Activated T-cell treated with anti-CD3 and anti-CD28 coated beads, Interleukin-2, amount 50 U/mL, for 24 hours (primary cell): ENCODE results near the gene RALB.

Experiments
- DNase-seq: peaks from one replicate; pipeline ENCODE4 v3.0.0-alpha.2; 2020
- H3K27ac Mint-ChIP-seq: 2 replicates; pipeline ENCODE4 v1.8.0; 2020; ENCODE audit warnings: mild to moderate bottlenecking, mixed read lengths
- H3K27me3 Mint-ChIP-seq: 2 replicates; pipeline ENCODE4 v1.8.0; 2020; ENCODE audit warnings: mixed read lengths
- H3K36me3 Mint-ChIP-seq: 2 replicates; pipeline ENCODE4 v1.8.0; 2020; ENCODE audit warnings: low read depth, mixed read lengths
- H3K4me1 Mint-ChIP-seq: 2 replicates; pipeline ENCODE4 v1.8.0; 2020; ENCODE audit warnings: low read depth, mixed read lengths
- H3K4me3 Mint-ChIP-seq: 2 replicates; pipeline ENCODE4 v1.8.0; 2020; ENCODE audit warnings: mild to moderate bottlenecking, moderate library complexity, mixed read lengths
- H3K9me3 Mint-ChIP-seq: 2 replicates; pipeline ENCODE4 v1.8.0; 2020; ENCODE audit warnings: mixed read lengths

The RALB gene

GRCh38 chr2:120252225-120253020 lies at the start of gene RALB:
TSS of gene RALB (plus strand) at chr2:120252852. CDS start at chr2:120278665, 25,813 bp downstream.
- H3K9me3 Mint-ChIP-seq, result no peaks in the 10 kb centered on the region
- H3K4me1 Mint-ChIP-seq, result peaks cover 48% of the 10 kb centered on the region
- H3K4me3 Mint-ChIP-seq, result peak within 1 kb of the TSS; percentile 98
- H3K36me3 Mint-ChIP-seq, result peaks cover 33% of the 10 kb centered on the region
- H3K27me3 Mint-ChIP-seq, result peaks cover 11% of the 10 kb centered on the region
- peak; percentile 99 for DNase-seq
- peak within 1 kb of the TSS; percentile 92 for H3K27ac Mint-ChIP-seq

DNA sequence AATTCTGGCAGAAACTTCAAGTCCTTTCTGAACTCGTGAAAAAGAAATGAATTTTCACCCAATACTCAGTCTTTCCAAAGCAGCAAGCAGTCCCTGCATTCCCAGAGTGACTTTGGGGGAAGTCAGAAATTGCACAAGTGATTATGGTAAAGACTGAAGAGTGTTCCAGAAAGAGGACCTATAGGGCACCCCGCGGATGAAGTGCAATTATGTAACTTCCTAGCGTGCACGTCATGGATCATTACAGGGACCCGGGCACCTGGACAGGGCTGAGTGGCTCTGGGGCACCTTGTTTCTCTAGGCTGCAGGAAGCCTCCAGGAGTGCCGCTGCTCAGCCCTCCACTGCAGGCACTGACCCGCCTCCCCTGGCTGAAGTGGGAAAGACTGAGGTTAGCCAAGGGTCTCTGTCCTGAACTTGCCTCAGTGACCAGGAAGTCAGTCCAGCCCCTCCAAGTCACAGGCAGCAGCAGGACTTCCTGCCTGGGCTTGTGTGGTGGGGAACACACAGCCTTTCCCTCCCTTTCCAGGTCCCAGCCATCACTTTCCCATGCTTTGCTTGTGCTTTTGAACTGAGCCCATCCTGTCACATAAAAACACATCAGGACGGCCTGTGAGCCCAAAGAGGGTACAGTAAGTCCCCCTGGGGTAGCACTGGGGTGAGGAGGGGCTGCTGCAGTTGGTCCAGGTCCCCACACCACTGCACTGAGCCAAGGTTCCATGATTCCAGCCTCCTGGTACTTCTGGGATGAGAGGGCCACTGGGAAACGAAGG lies 49.2 kb upstream of the RALB start:
- Mint-ChIP-seq H3K27me3 (no peaks in the 10 kb centered on the region), H3K36me3 (no peaks in the 10 kb centered on the region), H3K4me1 (no peaks in the 10 kb centered on the region), H3K9me3 (peaks cover 3% of the 10 kb centered on the region), H3K4me3 (no peak overlapping the region), H3K27ac (no peak overlapping the region)
- DNase-seq, result no peak

- Mint-ChIP-seq H3K27me3 (no peaks in the 10 kb centered on the region), H3K4me3 (no peak overlapping the region), H3K36me3 (no peaks in the 10 kb centered on the region), H3K9me3 (no peaks in the 10 kb centered on the region), H3K4me1 (no peaks in the 10 kb centered on the region), H3K27ac (no peak overlapping the region)
- no peak for DNase-seq
These were observed 48.6 kb upstream of the RALB start for GRCh38 chr2:120204022-120204405.

GRCh38 chr2:120204417-120204816 lies 48.2 kb upstream of the RALB start:
- H3K4me1 Mint-ChIP-seq, result peaks cover 1% of the 10 kb centered on the region
- no peaks in the 10 kb centered on the region for H3K27me3 Mint-ChIP-seq
- H3K4me3 Mint-ChIP-seq, result no peak overlapping the region
- H3K9me3 Mint-ChIP-seq, result no peaks in the 10 kb centered on the region
- no peak overlapping the region for H3K27ac Mint-ChIP-seq
- no peaks in the 10 kb centered on the region for H3K36me3 Mint-ChIP-seq
- DNase-seq, result no peak

DNA sequence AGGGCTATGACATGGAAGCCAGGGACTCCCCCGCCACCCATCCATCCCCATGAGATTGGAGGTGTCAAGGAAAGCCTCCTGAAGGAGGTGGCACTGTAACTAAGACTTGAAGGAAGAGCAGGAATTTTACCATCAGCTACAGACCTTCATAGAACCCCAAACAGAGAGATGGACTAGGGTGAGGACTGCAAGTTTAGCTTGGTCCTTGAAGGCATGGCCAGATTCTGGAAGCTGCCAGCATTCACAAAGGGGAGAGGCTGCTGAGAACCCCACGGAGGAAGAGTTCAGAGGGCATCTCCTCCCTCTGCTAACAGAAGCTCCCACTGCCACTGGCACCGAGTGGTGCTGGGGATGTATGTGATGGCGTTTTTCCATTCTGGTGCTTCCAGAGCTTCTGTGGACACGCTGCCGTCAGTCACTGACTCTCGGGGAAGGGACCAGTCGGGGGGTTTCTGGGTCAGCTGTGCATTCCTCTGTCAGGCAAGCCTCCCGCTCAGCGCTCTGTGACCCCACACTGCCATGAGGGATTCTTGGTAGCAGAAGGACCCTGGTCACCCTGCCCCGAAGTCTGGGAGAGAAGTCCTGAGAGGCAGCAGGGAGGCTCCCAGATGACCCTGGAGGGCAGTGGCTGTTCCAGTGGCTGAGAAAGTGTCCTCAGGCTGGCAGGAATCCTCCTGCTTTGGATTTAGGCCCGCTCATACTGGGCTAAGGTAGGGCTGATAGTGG lies 47.5 kb upstream of the RALB start:
- no peak overlapping the region for H3K27ac Mint-ChIP-seq
- no peaks in the 10 kb centered on the region for H3K9me3 Mint-ChIP-seq

GRCh38 chr2:120206022-120206581 lies 46.5 kb upstream of the RALB start:
- H3K27ac Mint-ChIP-seq, result no peak overlapping the region

More for the DNA sequence above, 47.5 kb upstream of the RALB start:
- H3K4me1 Mint-ChIP-seq, result peaks cover 2% of the 10 kb centered on the region
- DNase-seq, result no peak
- no peak overlapping the region for H3K4me3 Mint-ChIP-seq
- H3K36me3 Mint-ChIP-seq, result no peaks in the 10 kb centered on the region
- H3K27me3 Mint-ChIP-seq, result no peaks in the 10 kb centered on the region

GRCh38 chr2:120208381-120209353 lies 44.0 kb upstream of the RALB start:
- Mint-ChIP-seq H3K36me3 (no peaks in the 10 kb centered on the region), H3K9me3 (no peaks in the 10 kb centered on the region)

More at GRCh38 chr2:120206022-120206581, 46.5 kb upstream of the RALB start:
- Mint-ChIP-seq H3K9me3 (no peaks in the 10 kb centered on the region), H3K36me3 (no peaks in the 10 kb centered on the region), H3K4me1 (peaks cover 2% of the 10 kb centered on the region), H3K4me3 (no peak overlapping the region), H3K27me3 (no peaks in the 10 kb centered on the region)
- peak; percentile 70 for DNase-seq

GRCh38 chr2:120209427-120210269 lies 43.0 kb upstream of the RALB start:
- H3K36me3 Mint-ChIP-seq, result no peaks in the 10 kb centered on the region
- no peaks in the 10 kb centered on the region for H3K27me3 Mint-ChIP-seq
- no peak overlapping the region for H3K27ac Mint-ChIP-seq
- DNase-seq, result no peak
- H3K4me1 Mint-ChIP-seq, result peaks cover 5% of the 10 kb centered on the region
- H3K4me3 Mint-ChIP-seq, result no peak overlapping the region
- H3K9me3 Mint-ChIP-seq, result no peaks in the 10 kb centered on the region

More at GRCh38 chr2:120208381-120209353, 44.0 kb upstream of the RALB start:
- H3K4me3 Mint-ChIP-seq, result no peak overlapping the region
- no peak overlapping the region for H3K27ac Mint-ChIP-seq
- peaks cover 5% of the 10 kb centered on the region for H3K4me1 Mint-ChIP-seq
- DNase-seq, result no peak
- H3K27me3 Mint-ChIP-seq, result no peaks in the 10 kb centered on the region

DNA sequence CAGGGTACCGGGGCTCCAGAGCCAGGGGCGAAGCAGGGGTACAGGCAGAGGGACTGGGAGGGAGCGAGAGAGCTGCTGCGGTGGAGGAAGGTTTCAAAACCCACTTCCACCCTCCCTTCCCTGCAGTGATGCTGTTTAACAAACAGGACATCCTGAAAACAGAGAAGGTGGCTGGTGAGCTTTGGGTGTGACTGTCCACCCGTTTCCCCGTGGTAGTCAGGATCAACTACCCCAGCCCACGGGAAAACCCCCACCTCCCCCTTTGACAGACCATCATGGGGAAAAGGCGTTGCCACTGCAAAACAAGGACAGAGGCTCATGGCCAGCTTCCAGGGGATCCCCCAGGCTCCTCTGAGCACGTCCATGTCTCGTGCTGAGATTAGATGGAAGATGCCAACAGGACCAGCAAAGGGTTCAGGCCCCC lies 42.4 kb upstream of the RALB start:
- Mint-ChIP-seq H3K27me3 (no peaks in the 10 kb centered on the region), H3K9me3 (no peaks in the 10 kb centered on the region), H3K4me3 (no peak overlapping the region), H3K4me1 (peaks cover 5% of the 10 kb centered on the region), H3K36me3 (no peaks in the 10 kb centered on the region), H3K27ac (no peak overlapping the region)
- DNase-seq, result no peak

- no peak overlapping the region for H3K27ac Mint-ChIP-seq
- H3K9me3 Mint-ChIP-seq, result peaks cover 24% of the 10 kb centered on the region
- H3K4me3 Mint-ChIP-seq, result no peak overlapping the region
- H3K27me3 Mint-ChIP-seq, result no peaks in the 10 kb centered on the region
- H3K4me1 Mint-ChIP-seq, result peaks cover 34% of the 10 kb centered on the region
- no peak for DNase-seq
- peaks cover 67% of the 10 kb centered on the region for H3K36me3 Mint-ChIP-seq
These were observed 34.5 kb upstream of the RALB start for GRCh38 chr2:120218181-120218580.

DNA sequence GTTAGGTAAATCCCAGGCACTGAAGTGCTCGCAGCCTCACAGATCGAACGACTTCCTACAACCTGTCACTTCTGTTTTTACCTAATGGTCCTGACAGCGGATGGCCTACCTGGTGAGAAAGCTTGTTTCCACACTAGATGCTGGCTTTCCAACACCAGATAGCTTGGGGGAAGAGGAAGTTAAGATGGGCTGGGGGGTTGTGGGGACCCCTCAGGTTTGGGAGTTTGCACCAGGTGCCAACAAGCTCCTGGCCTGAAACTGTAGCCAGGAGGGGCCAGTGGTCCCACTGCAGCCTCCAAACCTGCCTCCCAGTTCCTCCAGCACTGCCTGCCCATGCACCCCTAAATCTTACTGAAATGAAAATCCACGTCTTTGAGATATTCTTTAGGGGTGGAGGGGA lies 33.4 kb upstream of the RALB start:
- Mint-ChIP-seq H3K9me3 (peaks cover 24% of the 10 kb centered on the region), H3K27ac (no peak overlapping the region), H3K4me3 (no peak overlapping the region), H3K4me1 (peaks cover 42% of the 10 kb centered on the region), H3K36me3 (peaks cover 74% of the 10 kb centered on the region), H3K27me3 (no peaks in the 10 kb centered on the region)
- no peak for DNase-seq

- H3K36me3 Mint-ChIP-seq, result peaks cover 74% of the 10 kb centered on the region
- H3K27ac Mint-ChIP-seq, result no peak overlapping the region
- peaks cover 47% of the 10 kb centered on the region for H3K4me1 Mint-ChIP-seq
These were observed 32.9 kb upstream of the RALB start for GRCh38 chr2:120219766-120220165.

DNA sequence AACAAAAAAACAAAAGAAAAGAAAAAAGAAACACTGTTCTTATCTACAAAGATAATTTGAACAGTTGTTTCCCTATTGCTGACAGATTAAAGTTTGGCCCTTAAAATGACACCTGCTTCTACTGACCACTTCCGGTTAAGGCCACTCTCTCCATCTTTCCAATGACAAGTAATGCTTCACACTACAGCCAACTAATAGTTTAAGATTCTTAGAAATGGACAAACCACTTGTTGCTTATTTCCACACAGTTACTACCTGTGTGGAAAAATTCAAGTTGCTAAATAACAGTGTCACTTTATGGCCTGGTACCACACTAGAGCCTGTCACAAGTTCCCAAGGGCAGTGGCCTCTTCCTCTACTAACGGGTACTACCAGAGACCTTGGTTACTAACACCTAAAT lies 31.9 kb upstream of the RALB start:
- peak overlapping the region; percentile 71 for H3K4me3 Mint-ChIP-seq
- no peak for DNase-seq
- peaks cover 24% of the 10 kb centered on the region for H3K9me3 Mint-ChIP-seq
- peaks cover 74% of the 10 kb centered on the region for H3K36me3 Mint-ChIP-seq
- H3K27me3 Mint-ChIP-seq, result no peaks in the 10 kb centered on the region
- H3K4me1 Mint-ChIP-seq, result peaks cover 49% of the 10 kb centered on the region
- H3K27ac Mint-ChIP-seq, result peak overlapping the region; percentile 59

More at GRCh38 chr2:120219766-120220165, 32.9 kb upstream of the RALB start:
- Mint-ChIP-seq H3K9me3 (peaks cover 24% of the 10 kb centered on the region), H3K4me3 (no peak overlapping the region), H3K27me3 (no peaks in the 10 kb centered on the region)
- no peak for DNase-seq
